Osteoblast (primary cell): ENCODE results near the gene HS6ST1. TPM values are rescaled to one million over a fixed set of nuclear protein-coding genes. Genes with fewer than 3 reads are reported as not detected.

ENCODE experiments used
- DNase-seq: peaks from one replicate; pipeline ENCODE4 v3.0.0; 2011; ENCODE audit warnings: low spot score, mixed read lengths; ENCODE audit not compliant: insufficient read length; ENCODE audit errors: missing footprints
- H2AFZ ChIP-seq: 2 replicates; pipeline ENCODE4 v1.6.0; 2011; ENCODE audit warnings: mild to moderate bottlenecking, low read length
- H3K27ac ChIP-seq: 2 replicates; pipeline ENCODE4 v1.5.1; 2011; ENCODE audit warnings: mild to moderate bottlenecking, low read depth, low read length, moderate library complexity
- H3K27me3 ChIP-seq: 2 replicates; pipeline ENCODE4 v1.6.0; 2012; ENCODE audit warnings: mild to moderate bottlenecking, control low read depth, inconsistent platforms, low read length, moderate library complexity; ENCODE audit not compliant: insufficient read depth
- H3K36me3 ChIP-seq: 2 replicates; pipeline ENCODE4 v1.5.1; 2011; ENCODE audit warnings: mild to moderate bottlenecking, low read length, control low read depth, moderate library complexity; ENCODE audit not compliant: insufficient read depth
- H3K4me1 ChIP-seq: 2 replicates; pipeline ENCODE4 v1.5.1; 2011; ENCODE audit warnings: mild to moderate bottlenecking, low read length, control low read depth, moderate library complexity; ENCODE audit not compliant: insufficient read depth
- H3K4me2 ChIP-seq: 2 replicates; pipeline ENCODE4 v1.6.0; 2011; ENCODE audit warnings: mild to moderate bottlenecking, low read length; ENCODE audit not compliant: insufficient read depth
- H3K4me3 ChIP-seq: fragments of 200-600 bp; sonication (generic); 3 replicates; pipeline ENCODE4 v1.5.1; 2012; ENCODE audit warnings: mild to moderate bottlenecking, low read length, inconsistent platforms; ENCODE audit not compliant: insufficient read depth
- H3K79me2 ChIP-seq: 2 replicates; pipeline ENCODE4 v1.6.0; 2012; ENCODE audit warnings: mild to moderate bottlenecking, low read length, control low read depth, inconsistent platforms; ENCODE audit not compliant: insufficient read depth
- H3K9me3 ChIP-seq: 2 replicates; pipeline ENCODE4 v1.5.1; 2011; ENCODE audit warnings: low read depth, low read length, control low read depth
- H4K20me1 ChIP-seq: 2 replicates; pipeline ENCODE4 v1.6.0; 2012; ENCODE audit warnings: mild to moderate bottlenecking, low read length, control low read depth; ENCODE audit not compliant: insufficient read depth
- total RNA-seq: library from RNA; depleted of rRNA; stranded (reverse); fragments of >200 nt; gene quantifications from 2 replicates; pipeline ENCODE4 v1.2.3, GENCODE V29; 2012
- TF ChIP-seq, protein P1 (sequence below): IDR thresholded peaks from 2 replicates; pipeline ENCODE4 v1.5.1; 2011; ENCODE audit warnings: mild to moderate bottlenecking, low read depth, low read length, moderate library complexity; ENCODE audit errors: extremely low read depth

HS6ST1 gene
- total RNA-seq, 1 donor, result 18.8 TPM

DNA sequence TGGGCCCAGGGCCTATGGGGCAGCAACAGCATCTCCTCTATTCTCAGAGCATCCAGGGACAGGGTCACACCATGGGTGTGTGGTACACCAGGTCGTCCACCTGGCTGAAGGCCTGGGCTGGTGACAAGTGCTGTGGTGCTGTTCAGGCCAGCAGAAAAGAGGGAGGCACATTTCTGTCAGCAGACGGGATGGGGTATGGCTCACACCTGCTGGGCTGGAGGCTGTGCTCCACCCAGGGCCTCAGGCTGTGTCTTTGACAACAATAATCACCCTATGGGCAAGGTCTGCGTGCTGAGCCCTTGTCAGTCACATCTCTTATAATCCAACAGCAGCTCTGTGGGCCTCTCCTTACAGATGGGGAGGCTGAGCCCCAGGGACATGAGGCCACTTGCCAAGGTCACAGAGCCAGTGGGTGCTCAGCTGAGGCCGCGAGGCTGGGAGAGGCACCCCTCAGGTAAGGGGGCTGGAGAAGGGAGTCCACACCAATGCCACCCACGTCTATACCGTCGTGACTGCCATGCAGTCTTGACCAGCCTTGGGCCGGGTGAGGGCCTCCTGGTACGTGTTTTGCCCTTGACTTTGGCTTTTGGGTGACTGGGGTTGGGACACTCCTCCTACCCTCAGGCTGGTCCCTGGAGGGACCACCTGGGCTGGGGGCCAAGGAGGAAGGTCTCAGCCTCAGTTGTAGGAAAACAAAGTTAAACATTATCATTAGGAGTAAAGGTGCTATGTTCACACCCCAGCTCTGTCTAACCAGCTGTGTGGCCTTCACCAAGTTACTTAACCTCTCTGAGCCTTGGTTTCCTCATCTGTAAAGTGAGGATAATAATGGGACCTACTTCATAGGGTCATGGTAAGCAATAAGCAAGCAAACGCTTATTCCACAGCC, 5.6 kb upstream of the HS6ST1 start:
- no peaks in the 10 kb centered on the region for H3K36me3 ChIP-seq
- H3K27ac ChIP-seq, result no peak overlapping the region
- DNase-seq, result peak; percentile 68
- no peak overlapping the region for H3K4me3 ChIP-seq
- no peak overlapping the region for H2AFZ ChIP-seq
- no peaks in the 10 kb centered on the region for H3K9me3 ChIP-seq
- H3K79me2 ChIP-seq, result no peaks in the 10 kb centered on the region
- no peak overlapping the region for H3K4me2 ChIP-seq
- H4K20me1 ChIP-seq, result no peaks in the 10 kb centered on the region
- H3K4me1 ChIP-seq, result peaks cover 5% of the 10 kb centered on the region
- TF ChIP-seq, protein P1, sequence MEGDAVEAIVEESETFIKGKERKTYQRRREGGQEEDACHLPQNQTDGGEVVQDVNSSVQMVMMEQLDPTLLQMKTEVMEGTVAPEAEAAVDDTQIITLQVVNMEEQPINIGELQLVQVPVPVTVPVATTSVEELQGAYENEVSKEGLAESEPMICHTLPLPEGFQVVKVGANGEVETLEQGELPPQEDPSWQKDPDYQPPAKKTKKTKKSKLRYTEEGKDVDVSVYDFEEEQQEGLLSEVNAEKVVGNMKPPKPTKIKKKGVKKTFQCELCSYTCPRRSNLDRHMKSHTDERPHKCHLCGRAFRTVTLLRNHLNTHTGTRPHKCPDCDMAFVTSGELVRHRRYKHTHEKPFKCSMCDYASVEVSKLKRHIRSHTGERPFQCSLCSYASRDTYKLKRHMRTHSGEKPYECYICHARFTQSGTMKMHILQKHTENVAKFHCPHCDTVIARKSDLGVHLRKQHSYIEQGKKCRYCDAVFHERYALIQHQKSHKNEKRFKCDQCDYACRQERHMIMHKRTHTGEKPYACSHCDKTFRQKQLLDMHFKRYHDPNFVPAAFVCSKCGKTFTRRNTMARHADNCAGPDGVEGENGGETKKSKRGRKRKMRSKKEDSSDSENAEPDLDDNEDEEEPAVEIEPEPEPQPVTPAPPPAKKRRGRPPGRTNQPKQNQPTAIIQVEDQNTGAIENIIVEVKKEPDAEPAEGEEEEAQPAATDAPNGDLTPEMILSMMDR, result no peak
- H3K27me3 ChIP-seq, result no peaks in the 10 kb centered on the region

DNA sequence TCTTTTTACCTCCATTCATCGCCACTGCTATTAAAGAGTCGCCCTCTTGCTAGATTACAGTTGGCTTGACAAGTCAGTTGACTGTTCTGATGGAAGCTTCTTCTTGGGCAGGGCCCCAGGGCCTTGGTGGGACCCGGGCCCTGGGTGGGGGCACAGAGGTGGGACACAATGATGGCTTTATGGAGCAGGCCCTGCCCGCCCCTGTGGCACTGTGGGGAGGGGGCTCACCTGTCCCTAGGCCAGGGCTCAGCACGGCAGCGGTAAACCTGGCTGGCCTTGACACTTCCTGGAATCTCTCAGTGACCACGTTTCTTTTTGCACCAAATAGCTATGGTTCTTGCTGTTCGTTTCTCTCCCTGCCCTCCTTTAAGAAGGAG, 4.9 kb upstream of the HS6ST1 start:
- DNase-seq, result peak; percentile 85
- TF ChIP-seq, protein P1, result no peak
- Histone ChIP-seq H3K36me3 (no peaks in the 10 kb centered on the region), H3K4me1 (peaks cover 5% of the 10 kb centered on the region), H3K27ac (no peak overlapping the region), H3K4me2 (no peak overlapping the region), H3K4me3 (no peak overlapping the region), H4K20me1 (no peaks in the 10 kb centered on the region), H3K27me3 (no peaks in the 10 kb centered on the region), H2AFZ (no peak overlapping the region), H3K79me2 (no peaks in the 10 kb centered on the region), H3K9me3 (no peaks in the 10 kb centered on the region)

DNA sequence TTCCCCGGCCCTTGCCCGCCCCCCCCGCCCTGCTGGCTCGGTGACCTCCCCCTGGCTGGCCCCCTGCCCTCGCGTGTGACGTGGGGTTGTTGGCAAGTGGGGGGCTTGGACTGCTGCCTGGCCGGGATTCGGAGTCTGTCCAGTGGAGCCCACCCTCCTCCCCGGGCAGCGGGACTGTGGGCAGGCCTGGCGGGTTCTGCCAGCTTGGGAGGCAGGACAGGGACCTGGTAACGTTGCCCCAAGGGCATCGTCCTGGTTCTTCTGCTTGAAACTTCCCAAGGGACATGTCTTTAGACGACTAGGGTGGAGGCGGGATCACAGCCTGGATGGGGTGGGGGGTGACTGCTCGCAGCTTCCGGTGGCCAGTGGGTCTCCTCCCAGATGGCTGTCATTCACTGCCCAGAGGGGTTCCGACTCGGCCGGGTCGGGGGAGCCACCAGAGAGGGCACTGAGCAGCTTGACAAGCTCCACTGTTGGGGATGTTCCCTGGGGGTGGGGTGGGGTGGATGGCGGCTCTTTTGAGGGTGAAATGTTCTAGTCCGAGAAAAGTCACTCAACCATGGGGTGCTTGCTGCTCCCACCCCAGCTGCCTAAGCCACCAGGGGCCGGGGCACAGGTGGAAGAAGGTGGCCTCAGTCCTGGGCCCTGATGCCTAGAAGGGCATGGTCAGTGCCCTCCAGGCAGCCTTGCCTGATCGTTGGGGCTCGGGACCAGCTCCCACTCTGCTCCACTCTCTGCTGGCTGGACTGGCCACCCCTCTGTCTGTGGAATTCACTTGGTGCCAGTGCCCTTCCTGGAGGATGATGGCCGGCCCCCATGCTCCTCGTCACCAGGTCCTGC, 4.3 kb upstream of the HS6ST1 start:
- peak; percentile 85 for DNase-seq
- TF ChIP-seq, protein P1, result no peak
- Histone ChIP-seq H4K20me1 (no peaks in the 10 kb centered on the region), H3K4me2 (peak overlapping the region; percentile 83), H3K36me3 (no peaks in the 10 kb centered on the region), H2AFZ (no peak overlapping the region), H3K27me3 (no peaks in the 10 kb centered on the region), H3K9me3 (no peaks in the 10 kb centered on the region), H3K79me2 (no peaks in the 10 kb centered on the region), H3K4me3 (peak overlapping the region; percentile 74), H3K4me1 (peaks cover 5% of the 10 kb centered on the region), H3K27ac (no peak overlapping the region)
